GM08714 (cell line): ENCODE results near the gene MLXIP.
A peak's percentile ranks its signal among the peaks of the same experiment; 100 is the strongest.
"Not testable (repeated sequence)": the region's sequence is repeated elsewhere in the genome, so short reads cannot be mapped to it uniquely, and the experiment has no call there.

ENCODE experiments used
- H3K4me3 ChIP-seq: fragments of 200-500 bp; sonication (Bioruptor generic); 2 replicates; pipeline ENCODE4 v1.5.1; 2014; ENCODE audit warnings: mild to moderate bottlenecking, low read length, inconsistent platforms
- ZNF274 ChIP-seq: IDR thresholded peaks from 2 replicates; pipeline ENCODE4 v1.6.1; 2012; ENCODE audit warnings: mild to moderate bottlenecking, low read depth, low read length

The MLXIP gene

GRCh38 chr12:122078141-122079032, at the start of gene MLXIP:
MLXIP (plus strand) TSS chr12:122078756; CDS start chr12:122078854, 98 bp downstream.
- no peak for TF ChIP-seq ZNF274
- peak within 1 kb of the TSS; percentile 64 for H3K4me3 ChIP-seq

GRCh38 chr12:122028905-122029560, 49.5 kb upstream of the MLXIP start:
- no peak for TF ChIP-seq ZNF274
- H3K4me3 ChIP-seq, result no peak overlapping the region

GRCh38 chr12:122029620-122030423, 48.7 kb upstream of the MLXIP start:
- H3K4me3 ChIP-seq, result no peak overlapping the region
- TF ChIP-seq ZNF274, result no peak

DNA sequence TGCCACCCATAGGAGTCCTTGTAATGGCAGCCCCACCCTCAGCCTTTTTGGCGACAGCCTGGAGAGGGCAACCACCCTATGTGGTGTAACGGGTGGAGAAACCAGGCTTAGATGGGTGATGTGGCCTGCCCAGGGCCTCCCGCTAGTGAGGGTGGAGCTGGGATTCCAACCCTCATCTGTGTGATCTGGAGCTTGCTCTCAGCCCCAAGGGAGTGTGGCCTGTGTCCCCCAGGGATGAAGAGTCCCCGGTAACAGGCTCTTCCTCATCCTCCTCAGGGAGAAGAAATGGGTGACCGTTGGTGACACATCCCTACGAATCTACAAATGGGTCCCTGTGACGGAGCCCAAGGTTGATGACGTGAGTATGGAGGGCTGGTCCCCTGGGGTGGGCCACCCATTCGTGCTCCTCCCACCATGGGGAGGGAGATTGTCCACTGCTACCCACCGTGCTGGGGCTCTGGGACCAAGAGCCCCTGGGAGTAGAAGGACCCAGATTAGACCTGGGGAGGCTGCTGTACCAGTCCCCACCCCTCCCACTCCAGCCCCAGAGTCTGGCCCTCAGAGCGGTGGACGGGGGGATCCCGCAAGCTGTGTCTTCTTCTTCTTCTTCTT, 48.0 kb upstream of the MLXIP start:
- TF ChIP-seq ZNF274, result no peak
- H3K4me3 ChIP-seq, result no peak overlapping the region

- TF ChIP-seq ZNF274, result no peak
- no peak overlapping the region for H3K4me3 ChIP-seq
Observed at GRCh38 chr12:122031342-122032216, 47.0 kb upstream of the MLXIP start.

DNA sequence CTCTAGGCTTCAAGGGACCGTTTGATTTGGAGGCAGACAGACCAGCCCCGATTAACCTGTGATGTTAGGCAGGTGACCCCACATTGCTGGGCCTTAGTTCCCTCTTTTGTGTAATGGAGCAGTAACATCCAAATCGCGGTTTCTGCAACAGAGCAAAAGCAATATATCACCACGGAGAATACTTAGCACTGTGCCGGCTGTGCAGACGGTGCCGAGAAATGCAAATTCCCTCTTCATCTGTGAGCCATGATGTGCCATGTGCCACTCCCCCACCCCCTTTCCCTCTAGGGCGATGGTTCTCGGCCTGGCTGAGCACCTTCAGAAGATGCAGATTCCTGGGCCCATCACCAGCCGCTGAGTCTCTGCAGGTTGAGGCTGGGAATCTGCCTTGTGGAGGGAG, 46.0 kb upstream of the MLXIP start:
- TF ChIP-seq ZNF274, result no peak
- H3K4me3 ChIP-seq, result no peak overlapping the region

GRCh38 chr12:122035292-122035691, 43.3 kb upstream of the MLXIP start:
- no peak overlapping the region for H3K4me3 ChIP-seq
- no peak for TF ChIP-seq ZNF274

GRCh38 chr12:122036153-122036552, 42.4 kb upstream of the MLXIP start:
- H3K4me3 ChIP-seq, result no peak overlapping the region
- TF ChIP-seq ZNF274, result no peak

DNA sequence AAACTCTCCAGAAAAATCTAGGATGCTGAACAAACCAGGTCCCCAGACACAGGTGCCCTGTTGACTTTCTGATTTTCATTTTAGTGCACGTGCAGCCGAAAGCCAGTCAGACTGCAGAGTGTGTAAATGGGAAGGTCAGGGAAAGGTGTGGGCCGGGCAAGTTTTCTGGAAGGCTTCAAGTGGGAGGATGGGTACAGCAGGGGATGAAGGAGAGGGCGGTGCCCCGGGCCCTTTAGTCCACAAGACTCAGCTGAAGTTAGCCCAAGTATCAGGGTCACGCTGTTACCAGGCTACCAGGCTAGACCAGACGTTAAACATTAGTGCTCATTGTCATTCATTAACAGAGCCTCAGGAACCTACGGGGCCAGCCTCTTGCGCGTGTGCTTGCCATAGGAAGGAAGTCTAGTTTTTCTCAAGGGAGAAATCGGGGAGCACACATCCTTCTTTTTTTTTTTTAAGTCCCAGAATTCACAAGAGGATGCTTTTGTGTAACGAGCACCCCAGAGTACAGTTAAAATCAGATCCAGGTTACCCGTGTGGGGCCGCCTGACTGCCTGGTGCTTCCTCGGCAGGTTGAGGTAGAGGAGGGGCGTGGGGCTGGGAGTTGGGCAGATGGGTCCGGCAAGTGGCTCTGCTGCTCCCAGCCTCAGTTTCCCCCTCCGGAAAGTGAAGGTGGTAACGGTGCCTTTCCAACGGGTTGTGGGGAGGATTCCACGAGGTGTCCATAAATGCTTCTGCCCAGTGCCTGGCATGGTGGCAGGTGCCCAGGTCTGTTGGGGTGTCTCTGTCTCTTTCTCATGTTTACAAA, 37.8 kb upstream of the MLXIP start:
- no peak for TF ChIP-seq ZNF274
- no peak overlapping the region for H3K4me3 ChIP-seq

- H3K4me3 ChIP-seq, result not testable (repeated sequence)
Observed at GRCh38 chr12:122041458-122041857, 37.1 kb upstream of the MLXIP start.

DNA sequence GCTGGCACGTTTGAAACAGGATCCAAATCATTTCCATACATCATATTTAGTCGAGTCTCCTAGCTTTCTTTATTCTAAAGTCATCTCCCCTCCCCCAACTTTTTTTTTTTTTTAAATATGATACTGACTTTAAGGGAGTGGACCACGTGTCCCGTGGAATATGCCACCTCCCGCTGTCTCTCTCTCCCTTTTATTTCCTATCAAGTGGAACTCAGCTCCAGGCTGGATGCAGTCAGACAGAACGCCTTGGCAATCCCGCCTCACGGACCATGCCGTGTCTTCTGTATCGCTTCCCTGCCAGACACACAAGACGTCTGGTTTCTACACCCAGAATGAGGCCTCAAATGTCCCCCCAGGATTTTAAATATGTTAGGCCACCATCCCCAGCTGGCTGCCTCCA, 35.6 kb upstream of the MLXIP start:
- no peak overlapping the region for H3K4me3 ChIP-seq
- no peak for TF ChIP-seq ZNF274

DNA sequence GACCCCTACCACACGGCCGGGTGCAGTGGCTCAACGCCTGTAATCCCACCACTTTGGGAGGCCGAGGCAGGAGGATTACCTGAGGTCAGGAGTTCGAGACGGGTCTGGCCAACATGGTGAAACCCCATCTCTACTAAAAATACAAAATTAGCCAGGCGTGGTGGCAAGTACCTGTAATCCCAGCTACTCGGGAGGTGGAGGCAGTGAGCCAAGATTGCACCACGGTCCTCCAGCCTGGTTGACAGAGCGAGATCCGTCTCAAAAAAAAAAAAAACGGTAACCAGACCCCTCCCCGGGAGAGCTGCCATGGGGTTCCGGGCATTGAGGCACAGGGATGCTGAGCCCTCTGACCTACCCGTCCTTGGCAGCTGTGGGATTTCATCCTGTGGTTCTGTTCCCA, 35.1 kb upstream of the MLXIP start:
- H3K4me3 ChIP-seq, result no peak overlapping the region
- TF ChIP-seq ZNF274, result no peak
